Naive B cell (primary cell): ENCODE results near the gene MBL2. TPM values are rescaled to one million over a fixed set of nuclear protein-coding genes. Genes with fewer than 3 reads are reported as not detected.
A peak's percentile ranks its signal among the peaks of the same experiment; 100 is the strongest.

Source experiments
- ATAC-seq, 2 donors: fragments of 150-1000 bp; cut with Tn5 transposase; 2 replicates each; pipeline ENCODE4 v1.10.0; 2021; ENCODE audit warnings: low read depth in 2 of 2, mild to moderate bottlenecking in 2 of 2, moderate library complexity in 2 of 2
- DNase-seq: peaks from one replicate; pipeline ENCODE4 v3.0.0; 2022
- H3K27ac Mint-ChIP-seq, 6 donors: one replicate each; pipeline ENCODE4 v1.8.0; 2020 to 2022; ENCODE audit warnings: mild to moderate bottlenecking in 6 of 6, mixed read lengths in 6 of 6, moderate library complexity in 5 of 6, inconsistent platforms in 2 of 6
- H3K27me3 Mint-ChIP-seq, 3 donors: one replicate each; pipeline ENCODE4 v1.8.0; 2021 to 2022; ENCODE audit warnings: mixed read lengths in 3 of 3, mild to moderate bottlenecking in 1 of 3
- H3K36me3 Mint-ChIP-seq, 2 donors: one replicate each; pipeline ENCODE4 v1.8.0; 2020 to 2022; ENCODE audit warnings: mixed read lengths in 2 of 2, inconsistent platforms in 1 of 2, mild to moderate bottlenecking in 1 of 2
- H3K4me1 Mint-ChIP-seq, 3 donors: one replicate each; pipeline ENCODE4 v1.8.0; 2020 to 2022; ENCODE audit warnings: mixed read lengths in 3 of 3, inconsistent platforms in 1 of 3, mild to moderate bottlenecking in 1 of 3, moderate library complexity in 1 of 3
- H3K4me3 Mint-ChIP-seq, 8 donors: one replicate each; pipeline ENCODE4 v1.8.0; 2020 to 2022; ENCODE audit warnings: mild to moderate bottlenecking in 8 of 8, mixed read lengths in 8 of 8, moderate library complexity in 8 of 8, inconsistent platforms in 2 of 8
- H3K9me3 Mint-ChIP-seq, 7 donors: one replicate each; pipeline ENCODE4 v1.8.0; 2020 to 2022; ENCODE audit warnings: mixed read lengths in 7 of 7, mild to moderate bottlenecking in 5 of 7, inconsistent platforms in 2 of 7, moderate library complexity in 1 of 7
- polyA plus RNA-seq, 6 donors: library from polyadenylated mRNA; unstranded; fragments of 300-500 nt; fragmentation: Illumina TruSeq; gene quantifications; one replicate each; pipeline ENCODE4 v1.2.3, GENCODE V29; 2021; ENCODE audit warnings: low read depth in 6 of 6

The MBL2 gene
- polyA plus RNA-seq, 6 donors from 2014 or later: not detected

GRCh38 chr10:52758406-52758805 is 14.2 kb downstream of the MBL2 start:
- H3K4me3 Mint-ChIP-seq: no peak overlapping the region
- peaks cover 0 to 4% (median 0%) of the 10 kb centered on the region in 7 donors for H3K9me3 Mint-ChIP-seq
- no peaks in the 10 kb centered on the region for H3K27me3 Mint-ChIP-seq
- H3K4me1 Mint-ChIP-seq: no peaks in the 10 kb centered on the region
- DNase-seq: no peak
- no peaks in the 10 kb centered on the region for H3K36me3 Mint-ChIP-seq
- no peak overlapping the region for H3K27ac Mint-ChIP-seq
- ATAC-seq: no peak

DNA sequence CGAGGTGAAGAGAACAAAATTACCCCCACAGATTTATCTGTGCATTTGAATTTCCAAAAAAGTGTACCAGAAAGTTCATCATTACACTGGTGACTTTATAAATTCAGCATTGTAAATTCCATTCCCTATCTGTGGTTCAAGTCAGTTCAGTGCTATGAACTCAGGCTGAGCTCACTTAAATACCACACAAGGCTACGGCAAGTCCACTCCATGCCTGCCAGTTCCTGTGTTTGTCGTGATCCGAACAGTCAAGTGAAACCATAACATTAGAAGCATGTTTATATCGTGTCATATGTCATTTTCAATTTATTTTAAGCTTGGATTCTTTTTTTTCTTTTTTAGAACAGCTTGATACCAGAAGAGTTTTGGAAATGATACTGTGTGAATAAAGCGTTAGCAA is 14.8 kb downstream of the MBL2 start:
- H3K36me3 Mint-ChIP-seq: no peaks in the 10 kb centered on the region
- no peaks in the 10 kb centered on the region for H3K27me3 Mint-ChIP-seq
- H3K4me1 Mint-ChIP-seq: no peaks in the 10 kb centered on the region
- H3K9me3 Mint-ChIP-seq: peaks cover 0 to 4% (median 0%) of the 10 kb centered on the region in 7 donors
- no peak for ATAC-seq
- H3K27ac Mint-ChIP-seq: no peak overlapping the region
- H3K4me3 Mint-ChIP-seq: no peak overlapping the region
- no peak for DNase-seq

GRCh38 chr10:52756966-52757365 is 15.6 kb downstream of the MBL2 start:
- H3K27ac Mint-ChIP-seq: no peak overlapping the region
- no peaks in the 10 kb centered on the region for H3K36me3 Mint-ChIP-seq
- H3K4me3 Mint-ChIP-seq: no peak overlapping the region
- peaks cover 0 to 2% (median 0%) of the 10 kb centered on the region in 7 donors for H3K9me3 Mint-ChIP-seq
- DNase-seq (no peak), ATAC-seq (no peak)
- H3K27me3 Mint-ChIP-seq: no peaks in the 10 kb centered on the region
- no peaks in the 10 kb centered on the region for H3K4me1 Mint-ChIP-seq

DNA sequence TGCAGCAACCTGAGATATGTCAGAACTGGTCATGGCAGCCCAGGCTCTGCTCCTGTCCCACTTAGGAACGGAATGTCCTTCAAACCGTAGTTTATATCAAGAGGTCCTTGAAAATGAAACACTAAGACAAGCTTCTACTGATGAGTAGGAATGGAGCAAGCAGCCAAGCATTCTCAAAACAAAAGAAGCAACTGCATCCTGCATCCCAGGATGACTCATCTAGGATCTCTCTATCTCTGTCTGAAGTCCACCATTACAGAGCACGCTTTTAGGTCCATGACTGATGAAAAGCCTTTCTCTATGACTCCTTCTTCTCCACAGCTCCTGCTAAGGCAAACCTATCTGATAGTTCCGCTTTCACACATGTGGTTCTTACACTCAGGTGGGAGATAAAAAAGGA is 16.3 kb downstream of the MBL2 start:
- Mint-ChIP-seq H3K27ac (no peak overlapping the region), H3K27me3 (no peaks in the 10 kb centered on the region), H3K36me3 (no peaks in the 10 kb centered on the region), H3K4me3 (no peak overlapping the region), H3K4me1 (no peaks in the 10 kb centered on the region), H3K9me3 (no peaks in the 10 kb centered on the region)
- ATAC-seq (no peak), DNase-seq (no peak)

DNA sequence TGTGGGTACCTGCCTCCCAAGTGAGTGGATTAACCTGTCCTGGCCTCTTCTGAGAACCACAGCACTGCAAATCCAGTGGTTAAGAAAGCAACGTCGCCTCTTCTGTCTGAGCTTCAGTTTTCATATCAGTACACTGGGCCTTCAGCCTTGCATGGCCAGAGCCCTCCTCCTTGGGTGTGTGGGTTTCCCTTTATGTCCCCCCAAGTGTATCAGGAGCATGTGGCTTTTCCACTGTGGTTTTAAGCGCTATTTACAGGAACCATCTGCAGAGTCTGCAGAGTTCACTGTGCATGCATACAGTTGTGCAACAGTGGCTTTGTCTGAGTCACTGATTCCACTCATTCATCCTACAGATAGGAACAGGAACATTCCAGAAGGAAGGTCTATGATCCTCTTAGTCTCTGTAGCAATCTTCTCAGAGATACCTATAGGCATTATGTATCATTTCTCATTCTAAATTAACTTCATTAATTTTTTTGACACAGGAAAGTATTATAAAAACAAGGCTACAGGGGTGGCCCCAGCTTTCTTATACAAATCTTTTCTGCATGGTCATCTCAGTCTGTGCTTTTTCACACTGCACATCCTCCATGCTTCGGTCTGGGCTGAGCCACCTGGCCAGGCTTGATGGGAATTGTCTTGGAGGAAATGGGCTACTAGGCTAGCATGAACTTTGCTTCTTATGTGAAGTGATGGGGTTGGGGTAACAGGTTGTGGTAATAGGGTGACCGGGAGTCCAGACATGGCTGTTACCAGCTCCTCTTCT is 17.1 kb downstream of the MBL2 start:
- Mint-ChIP-seq H3K36me3 (no peaks in the 10 kb centered on the region), H3K4me3 (no peak overlapping the region), H3K27ac (no peak overlapping the region), H3K4me1 (no peaks in the 10 kb centered on the region), H3K9me3 (no peaks in the 10 kb centered on the region), H3K27me3 (no peaks in the 10 kb centered on the region)
- ATAC-seq (no peak), DNase-seq (no peak)

DNA sequence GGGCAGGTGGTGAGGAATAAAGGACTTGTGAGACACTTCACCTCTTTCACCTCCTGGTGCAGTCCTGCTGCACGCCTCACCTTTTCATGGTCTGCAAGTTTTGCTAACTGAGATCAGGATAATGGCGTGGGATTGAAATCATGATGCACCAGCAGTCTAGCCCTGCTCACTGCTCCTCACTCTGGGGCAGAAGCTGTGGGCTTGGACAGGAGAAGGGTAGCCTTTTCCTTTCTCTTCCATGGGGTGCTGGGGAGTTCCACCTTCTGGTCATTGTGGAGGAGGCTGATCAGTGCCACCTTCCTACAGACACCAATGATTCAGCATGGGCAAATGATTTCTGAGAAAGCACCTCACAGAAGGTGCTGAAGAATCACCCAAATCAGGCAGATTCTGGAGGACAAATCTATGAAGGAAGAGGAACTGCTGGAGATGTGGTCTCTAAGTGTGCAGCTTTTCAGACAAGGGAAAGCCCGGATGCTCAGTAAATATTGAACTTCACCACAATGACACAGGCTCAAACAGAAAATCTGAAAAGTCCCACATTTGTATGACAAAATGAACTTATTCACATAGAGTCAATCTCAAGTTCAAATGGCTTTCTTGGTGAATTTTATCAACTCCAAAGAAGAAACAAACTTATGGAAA is 19.7 kb downstream of the MBL2 start:
- H3K4me1 Mint-ChIP-seq: no peaks in the 10 kb centered on the region
- DNase-seq: no peak
- H3K27me3 Mint-ChIP-seq: no peaks in the 10 kb centered on the region
- peak overlapping the region in 1 of 6 donors; percentile 81 for H3K27ac Mint-ChIP-seq
- H3K36me3 Mint-ChIP-seq: no peaks in the 10 kb centered on the region
- H3K4me3 Mint-ChIP-seq: no peak overlapping the region
- ATAC-seq: no peak
- peaks cover 0 to 3% (median 0%) of the 10 kb centered on the region in 7 donors for H3K9me3 Mint-ChIP-seq

DNA sequence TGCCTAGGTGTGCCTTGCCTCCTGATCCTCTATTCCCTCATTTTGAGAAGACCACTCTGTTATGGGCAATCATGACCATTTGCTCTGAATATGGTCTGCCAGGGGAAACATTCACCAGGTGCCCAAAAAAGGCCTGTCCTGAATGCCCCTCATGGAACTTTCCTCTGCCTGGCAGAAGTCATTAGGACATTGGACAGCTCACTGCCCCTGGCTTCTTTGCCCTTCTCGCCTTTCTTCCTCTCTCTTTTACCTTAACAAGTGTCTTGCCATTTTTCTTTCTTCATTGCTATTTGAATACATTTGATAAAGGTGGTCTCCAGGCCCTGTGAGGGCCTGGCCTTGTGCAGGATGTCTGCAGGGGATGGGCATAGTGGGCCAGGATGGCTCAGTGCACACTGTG is 20.3 kb downstream of the MBL2 start:
- H3K27me3 Mint-ChIP-seq: no peaks in the 10 kb centered on the region
- no peaks in the 10 kb centered on the region for H3K4me1 Mint-ChIP-seq
- DNase-seq: no peak
- peaks cover 0 to 3% (median 0%) of the 10 kb centered on the region in 7 donors for H3K9me3 Mint-ChIP-seq
- no peak overlapping the region for H3K4me3 Mint-ChIP-seq
- H3K27ac Mint-ChIP-seq: peak overlapping the region in 1 of 6 donors; percentile 17
- H3K36me3 Mint-ChIP-seq: no peaks in the 10 kb centered on the region
- ATAC-seq: no peak

- DNase-seq (no peak), ATAC-seq (no peak)
- Mint-ChIP-seq H3K27me3 (no peaks in the 10 kb centered on the region), H3K4me1 (no peaks in the 10 kb centered on the region), H3K27ac (no peak overlapping the region), H3K9me3 (peaks cover 0 to 3% (median 0%) of the 10 kb centered on the region in 7 donors), H3K4me3 (no peak overlapping the region), H3K36me3 (no peaks in the 10 kb centered on the region)
Observed at GRCh38 chr10:52751337-52751736, 21.2 kb downstream of the MBL2 start.

- no peak for DNase-seq
- Mint-ChIP-seq H3K4me3 (no peak overlapping the region), H3K9me3 (peaks cover 0 to 3% (median 0%) of the 10 kb centered on the region in 7 donors), H3K27me3 (no peaks in the 10 kb centered on the region), H3K27ac (no peak overlapping the region), H3K4me1 (no peaks in the 10 kb centered on the region), H3K36me3 (no peaks in the 10 kb centered on the region)
- ATAC-seq: no peak
Observed at GRCh38 chr10:52750629-52751028, 22.0 kb downstream of the MBL2 start.

DNA sequence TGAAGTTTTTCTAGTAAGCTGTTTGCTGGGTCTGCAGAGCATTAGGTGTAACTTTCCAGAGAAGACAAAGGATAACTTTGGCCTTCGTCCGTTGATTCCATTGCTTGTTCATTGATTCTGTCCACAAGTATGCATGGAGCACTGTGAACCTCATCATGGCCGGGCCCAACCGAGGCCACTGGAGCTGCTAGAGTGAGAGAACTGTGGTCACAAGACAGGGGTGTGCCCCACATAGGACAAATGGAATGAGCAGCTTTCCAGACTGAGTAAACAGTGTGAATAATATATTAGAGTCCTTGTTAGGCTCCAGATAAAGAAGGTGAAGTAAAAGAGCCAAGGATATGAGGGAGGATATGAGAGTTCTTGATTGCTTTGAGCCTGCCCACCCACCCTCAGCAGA is 24.9 kb downstream of the MBL2 start:
- no peaks in the 10 kb centered on the region for H3K27me3 Mint-ChIP-seq
- ATAC-seq: no peak
- no peak overlapping the region for H3K4me3 Mint-ChIP-seq

GRCh38 chr10:52746169-52746568 is 26.4 kb downstream of the MBL2 start:
- Mint-ChIP-seq H3K4me1 (no peaks in the 10 kb centered on the region), H3K9me3 (peaks cover 0 to 3% (median 0%) of the 10 kb centered on the region in 7 donors), H3K27ac (no peak overlapping the region), H3K27me3 (no peaks in the 10 kb centered on the region), H3K36me3 (no peaks in the 10 kb centered on the region), H3K4me3 (no peak overlapping the region)
- DNase-seq (no peak), ATAC-seq (no peak)

More for the DNA sequence above, 24.9 kb downstream of the MBL2 start:
- peaks cover 0 to 3% (median 0%) of the 10 kb centered on the region in 7 donors for H3K9me3 Mint-ChIP-seq
- no peak for DNase-seq
- no peak overlapping the region for H3K27ac Mint-ChIP-seq
- H3K4me1 Mint-ChIP-seq: no peaks in the 10 kb centered on the region
- H3K36me3 Mint-ChIP-seq: no peaks in the 10 kb centered on the region

DNA sequence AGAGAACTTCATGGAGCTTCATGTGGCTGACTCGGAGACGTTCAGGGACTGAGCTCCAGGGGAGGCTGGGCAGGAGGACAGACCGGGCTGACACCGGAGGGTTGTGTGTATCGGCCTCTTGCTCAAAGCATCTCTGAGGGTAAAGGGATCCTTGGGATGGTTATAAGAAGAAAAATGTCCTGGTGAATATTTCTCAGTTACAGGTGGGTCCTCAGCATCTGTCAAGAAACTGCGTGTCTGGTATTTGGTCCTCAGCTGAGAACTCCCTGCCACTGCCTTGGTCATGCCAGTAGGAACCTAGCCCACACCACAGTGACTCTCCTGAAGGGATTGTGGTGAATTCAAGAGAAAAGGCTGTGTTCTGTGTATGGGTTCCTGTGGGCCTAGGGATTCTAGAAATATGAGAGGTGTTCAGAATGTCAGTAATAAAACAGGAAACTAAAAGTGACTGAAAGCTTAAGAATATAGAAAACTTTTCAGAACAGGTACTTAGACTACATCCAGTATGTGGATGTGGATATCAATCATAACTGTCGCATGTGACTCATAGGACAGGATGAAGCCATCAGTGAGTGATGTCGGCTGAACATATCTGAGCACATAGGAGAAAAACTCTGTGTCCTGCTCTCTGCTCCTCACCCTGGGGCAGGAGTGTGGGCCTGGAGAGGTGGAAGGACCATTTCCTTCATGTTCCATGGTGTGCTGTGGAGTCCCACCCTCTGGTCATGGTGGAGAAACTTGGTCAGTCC is 28.4 kb downstream of the MBL2 start:
- no peaks in the 10 kb centered on the region for H3K27me3 Mint-ChIP-seq
- no peak overlapping the region for H3K27ac Mint-ChIP-seq
- DNase-seq (no peak), ATAC-seq (no peak)
- H3K4me3 Mint-ChIP-seq: no peak overlapping the region
- no peaks in the 10 kb centered on the region for H3K4me1 Mint-ChIP-seq
- H3K9me3 Mint-ChIP-seq: peaks cover 0 to 3% (median 0%) of the 10 kb centered on the region in 7 donors
- H3K36me3 Mint-ChIP-seq: no peaks in the 10 kb centered on the region

DNA sequence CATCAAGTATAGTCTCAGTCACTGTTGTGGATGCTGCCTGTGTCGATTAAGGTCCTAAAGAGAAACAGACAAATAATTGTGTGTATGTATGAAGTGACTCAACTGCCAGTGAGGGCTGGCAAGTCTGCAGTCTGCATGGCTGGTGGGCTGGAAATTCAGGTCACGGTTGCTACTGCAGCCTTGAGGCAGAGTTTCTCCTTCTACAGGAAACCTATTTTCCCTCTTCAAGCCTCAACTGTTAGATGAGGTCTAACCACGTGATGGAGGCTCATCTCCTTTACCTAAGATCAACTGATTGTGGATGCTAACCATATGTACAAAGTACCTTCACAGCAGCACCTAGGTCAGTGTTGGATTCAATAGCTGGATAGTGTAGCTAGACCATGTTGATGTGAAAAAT is 29.9 kb downstream of the MBL2 start:
- H3K4me3 Mint-ChIP-seq: no peak overlapping the region
- H3K27ac Mint-ChIP-seq: no peak overlapping the region
- no peaks in the 10 kb centered on the region for H3K36me3 Mint-ChIP-seq
- no peak for DNase-seq
- H3K27me3 Mint-ChIP-seq: no peaks in the 10 kb centered on the region
- H3K4me1 Mint-ChIP-seq: no peaks in the 10 kb centered on the region
- H3K9me3 Mint-ChIP-seq: no peaks in the 10 kb centered on the region
- ATAC-seq: no peak

- H3K27me3 Mint-ChIP-seq: no peaks in the 10 kb centered on the region
- ATAC-seq (no peak), DNase-seq (no peak)
- H3K4me3 Mint-ChIP-seq: no peak overlapping the region
- H3K4me1 Mint-ChIP-seq: no peaks in the 10 kb centered on the region
- no peaks in the 10 kb centered on the region for H3K9me3 Mint-ChIP-seq
- H3K36me3 Mint-ChIP-seq: no peaks in the 10 kb centered on the region
- H3K27ac Mint-ChIP-seq: no peak overlapping the region
Observed at GRCh38 chr10:52741851-52742250, 30.7 kb downstream of the MBL2 start.
